CD4-positive, alpha-beta T cell treated with Interleukin-6 at 100 ng/mL for 8 hours (primary cell): ENCODE results near the gene TNC.

Experiments used
- DNase-seq: peaks from one replicate; pipeline ENCODE4 v3.0.0-alpha.2; 2020; ENCODE audit warnings: mixed read lengths, low spot score

TNC gene

GRCh38 chr9:115117999-115118878 is at the start of gene TNC:
TNC (minus strand) TSS chr9:115118157; CDS start chr9:115091018, 27,139 bp downstream.
- no peak for DNase-seq

- no peak for DNase-seq
Observed at GRCh38 chr9:115167175-115167574, 49.2 kb upstream of the TNC start.

GRCh38 chr9:115165233-115165632 is 47.3 kb upstream of the TNC start:
- no peak for DNase-seq

- no peak for DNase-seq
Observed at GRCh38 chr9:115164511-115164974, 46.6 kb upstream of the TNC start.

- DNase-seq: no peak
Observed at GRCh38 chr9:115162946-115163345, 45.0 kb upstream of the TNC start.

GRCh38 chr9:115161446-115161845 is 43.5 kb upstream of the TNC start:
- DNase-seq: no peak

GRCh38 chr9:115158661-115159481 is 40.9 kb upstream of the TNC start:
- DNase-seq: no peak

- DNase-seq: no peak
Observed at GRCh38 chr9:115157245-115157674, 39.3 kb upstream of the TNC start.

GRCh38 chr9:115155037-115155436 is 37.1 kb upstream of the TNC start:
- DNase-seq: no peak

- DNase-seq: no peak
Observed at GRCh38 chr9:115154617-115155016, 36.7 kb upstream of the TNC start.

- DNase-seq: no peak
Observed at GRCh38 chr9:115152281-115152820, 34.4 kb upstream of the TNC start.

GRCh38 chr9:115148721-115149120 is 30.8 kb upstream of the TNC start:
- DNase-seq: no peak

GRCh38 chr9:115146581-115147021 is 28.6 kb upstream of the TNC start:
- DNase-seq: no peak

GRCh38 chr9:115144706-115145105 is 26.7 kb upstream of the TNC start:
- no peak for DNase-seq

- DNase-seq: no peak
Observed at GRCh38 chr9:115143689-115144088, 25.7 kb upstream of the TNC start.

- no peak for DNase-seq
Observed at GRCh38 chr9:115142517-115143270, 24.7 kb upstream of the TNC start.

GRCh38 chr9:115142090-115142489 is 24.1 kb upstream of the TNC start:
- DNase-seq: no peak

- no peak for DNase-seq
Observed at GRCh38 chr9:115141612-115142011, 23.7 kb upstream of the TNC start.

- no peak for DNase-seq
Observed at GRCh38 chr9:115138151-115138550, 20.2 kb upstream of the TNC start.

GRCh38 chr9:115137526-115137925 is 19.6 kb upstream of the TNC start:
- DNase-seq: no peak

GRCh38 chr9:115135821-115136778 is 18.1 kb upstream of the TNC start:
- no peak for DNase-seq
